ENCODE measurements around the gene SUPT16H. TPM values are rescaled to one million over a fixed set of nuclear protein-coding genes. Genes with fewer than 3 reads are reported as not detected.

The SUPT16H gene
- total and polyA plus RNA-seq, 2 of the 8 experiments (the other 6 are each of a cell fraction or from before 2014, with no cell fraction given), result 138 to 201 TPM

DNA sequence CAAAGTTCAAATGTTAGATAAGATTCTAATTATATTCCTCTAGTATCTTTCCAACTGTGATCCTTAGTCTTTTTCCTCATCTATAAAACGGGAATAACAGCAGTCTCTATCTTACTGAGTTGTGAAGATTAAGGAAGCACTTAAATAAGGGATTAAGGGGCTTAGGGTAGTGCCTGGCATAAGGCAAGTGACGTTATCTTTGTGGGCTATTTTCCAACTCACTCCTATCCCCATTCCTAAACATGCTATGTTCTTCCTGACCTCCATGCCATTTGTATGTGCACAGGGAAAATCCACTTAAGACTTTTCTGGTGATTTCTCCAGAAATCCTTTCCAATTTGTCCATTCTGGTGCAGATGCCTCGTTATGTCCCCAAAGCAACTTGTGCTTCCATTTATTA, 33.3 kb downstream of the SUPT16H start:
- no peak overlapping the region for H3K27ac ChIP-seq (ENCODE audit: low read depth, low read length)
- no peak for FAIRE-seq
- H3K23me2 ChIP-seq (ENCODE audit: low read depth, low read length), result no peaks in the 10 kb centered on the region
- 61% methylated on average over 3 of the region's 3 CpGs; no CpG with 5 or more reads in 1 of the 2 experiments for WGBS, 2 experiments (ENCODE audit: extremely low coverage in 1 of 2, insufficient coverage in 1 of 2, insufficient read length in 1 of 2, insufficient replicate concordance in 2 of 2, low coverage in 1 of 2, low lambda C conversion rate in 2 of 2, missing lambda C conversion rate in 1 of 2)
- no peaks in the 10 kb centered on the region for H3K79me1 ChIP-seq (ENCODE audit: low read depth, low read length)
- H3K4me3 ChIP-seq (ENCODE audit: extremely low read depth in 1 of 4, insufficient read depth in 2 of 4, low read depth in 3 of 4, low read length in 4 of 4), result no peak overlapping the region
- no peak overlapping the region for H3K18ac ChIP-seq (ENCODE audit: extremely low read depth, low read length)
- H4K8ac ChIP-seq (ENCODE audit: extremely low read depth, insufficient read depth, low read length), result no peak overlapping the region
- H4K5ac ChIP-seq (ENCODE audit: insufficient read length, low read depth, low read length), result no peak overlapping the region
- no peak overlapping the region for H2AK5ac ChIP-seq (ENCODE audit: low read depth, low read length)
- H3K36me3 ChIP-seq (ENCODE audit: control insufficient read depth in 2 of 4, insufficient read depth in 4 of 4, low read length in 3 of 4), result peaks cover 21 to 50% (median 37%) of the 10 kb centered on the region in 4 experiments
- no peak overlapping the region for H3K9ac ChIP-seq (replicated peaks in 1 of 4; ENCODE audit: extremely low read depth in 1 of 4, low read depth in 3 of 4, low read length in 3 of 4)
- H2BK5ac ChIP-seq (ENCODE audit: low read depth, low read length), result no peak overlapping the region
- CTCF ChIA-PET (ENCODE audit: partially characterized antibody), result no interaction called here
- POLR2A ChIA-PET (ENCODE audit: partially characterized antibody), result interaction anchor here (0.8 to 1.8 kb wide), 4 partner anchors 10 to 41 kb away, joined by 3 to 7 read pairs (median 6); no protein-coding TSS in a partner anchor
- TF ChIP-seq TAF7 (optimal IDR thresholded peaks at IDR 0.05; ENCODE audit: borderline replicate concordance, low read depth, low read length) (no peak), POLR2AphosphoS5 (IDR thresholded peaks at IDR 0.05; ENCODE audit: low read depth, low read length) (peak; percentile 33; the same call in 1 of the 2 replicates), BRCA1 (IDR thresholded peaks at IDR 0.05; ENCODE audit: low read depth, low read length) (no peak), CREB1 (IDR thresholded peaks at IDR 0.05) (no peak), POLR2A (IDR thresholded peaks at IDR 0.05; ENCODE audit: control extremely low read depth in 1 of 2, low read depth in 2 of 2, low read length in 2 of 2) (0 out of 3 replicates have a peak, but pooled peaks of 1 of the 2 experiments have one; percentile 18)
- no peak overlapping the region for H4K91ac ChIP-seq (replicated peaks; ENCODE audit: insufficient read length, low read length)
- H3K14ac ChIP-seq (ENCODE audit: insufficient read length), result no peak overlapping the region
- H3K79me2 ChIP-seq (ENCODE audit: control insufficient read depth in 1 of 2, insufficient read depth in 2 of 2, low read length in 2 of 2), result no peaks in the 10 kb centered on the region
- H3K56ac ChIP-seq (replicated peaks; ENCODE audit: insufficient read length, low read depth, low read length), result no peak overlapping the region
- no peak overlapping the region for H3K4me2 ChIP-seq (ENCODE audit: insufficient read depth in 1 of 2, low read depth in 2 of 2, low read length in 2 of 2)
- peaks cover 2% of the 10 kb centered on the region in 2 experiments for H4K20me1 ChIP-seq (replicated peaks in 1 of 2; ENCODE audit: control insufficient read depth in 1 of 2, insufficient read depth in 2 of 2, low read length in 2 of 2)
- no peak overlapping the region for H2AFZ ChIP-seq (ENCODE audit: low read length)
- no peak overlapping the region for H2BK15ac ChIP-seq (ENCODE audit: low read length)
- no peak overlapping the region for H2BK120ac ChIP-seq (replicated peaks; ENCODE audit: low read depth, low read length)
- no peaks in the 10 kb centered on the region for H3K9me3 ChIP-seq (ENCODE audit: insufficient read depth in 2 of 2, low read depth in 1 of 2, low read length in 1 of 2)
- H2BK12ac ChIP-seq (ENCODE audit: low read depth, low read length), result no peak overlapping the region
- DNase-seq (ENCODE audit: low read depth in 1 of 2, low spot score in 2 of 2), result no peak
- H3K4ac ChIP-seq (replicated peaks; ENCODE audit: insufficient read length, low read depth, low read length), result no peak overlapping the region
- no peaks in the 10 kb centered on the region; a peak in 1 of 7 replicates for H3K4me1 ChIP-seq (replicated peaks in 1 of 4; ENCODE audit: control insufficient read depth in 3 of 4, insufficient read depth in 4 of 4, low read length in 3 of 4)
- no peak overlapping the region for H3K23ac ChIP-seq (ENCODE audit: insufficient read length)
- no peaks in the 10 kb centered on the region for H3K27me3 ChIP-seq (replicated peaks in 1 of 4; ENCODE audit: control insufficient read depth in 3 of 4, extremely low read depth in 1 of 4, insufficient read depth in 3 of 4, low read length in 3 of 4)
- H2BK20ac ChIP-seq (ENCODE audit: low read length), result no peak overlapping the region
